Lower leg skin (tissue), 3 donors: ENCODE measurements around the gene CHRNA9.

Experiments used
- CTCF ChIP-seq, 3 donors: fragments of 450-650 bp; IDR thresholded peaks; one replicate each; pipeline ENCODE4 v1.5.1; 2016; ENCODE audit warnings: antibody characterized with exemption in 3 of 3, mild to moderate bottlenecking in 3 of 3, moderate library complexity in 2 of 3
- POLR2A ChIP-seq, 2 donors: fragments of 450-650 bp; IDR thresholded peaks; one replicate each; pipeline ENCODE4 v1.6.1; 2016 to 2017; ENCODE audit warnings: antibody characterized with exemption in 2 of 2, mild to moderate bottlenecking in 1 of 2, moderate library complexity in 1 of 2

GRCh38 chr4:40375095-40375494 is 40.0 kb downstream of the CHRNA9 start:
- TF ChIP-seq CTCF (IDR thresholded peaks at IDR 0.05) = no peak
- TF ChIP-seq POLR2A (IDR thresholded peaks at IDR 0.05) = no peak
